Fibroblast of lung (primary cell): Measurements from ENCODE around the gene MAN2B2. TPM values are rescaled to one million over a fixed set of nuclear protein-coding genes. Genes with fewer than 3 reads are reported as not detected.

Experiments used
- DNase-seq, 2 donors: peaks; one replicate each; pipeline versions ENCODE4 v3.0.0 to v3.0.0-alpha.2; 2010; ENCODE audit warnings: low read depth in 2 of 2
- H2AFZ ChIP-seq: 2 replicates; pipeline ENCODE4 v1.5.1; 2012; ENCODE audit warnings: low read length, control low read depth, inconsistent platforms
- H3K27ac ChIP-seq: 2 replicates; pipeline ENCODE4 v1.5.1; 2011; ENCODE audit warnings: low read length, control low read depth; ENCODE audit not compliant: insufficient read depth
- H3K27me3 ChIP-seq: 2 replicates; pipeline ENCODE4 v1.5.1; 2011; ENCODE audit warnings: mild to moderate bottlenecking, low read length; ENCODE audit not compliant: control insufficient read depth, insufficient read depth
- H3K36me3 ChIP-seq: 2 replicates; pipeline ENCODE4 v1.5.1; 2011; ENCODE audit warnings: low read length; ENCODE audit not compliant: control insufficient read depth, insufficient read depth
- H3K4me1 ChIP-seq: 2 replicates; pipeline ENCODE4 v1.5.1; 2011; ENCODE audit warnings: low read length; ENCODE audit not compliant: control insufficient read depth, insufficient read depth; ENCODE audit errors: extremely low read depth
- H3K4me2 ChIP-seq: 2 replicates; pipeline ENCODE4 v1.5.1; 2011; ENCODE audit warnings: low read length, control low read depth; ENCODE audit not compliant: insufficient read depth; ENCODE audit errors: extremely low read depth
- H3K4me3 ChIP-seq, 4 experiments: fragments of 200-600 bp in 1 of 4; sonication (generic) in 1 of 4; replicated peaks in 1 of 4; 2 replicates each; pipeline ENCODE4 v1.5.1; 2011 to 2016; ENCODE audit warnings: low read length in 4 of 4, low read depth in 3 of 4, mild to moderate bottlenecking in 3 of 4, control low read depth in 2 of 4, inconsistent platforms in 1 of 4, mixed read lengths in 1 of 4; ENCODE audit not compliant: insufficient read depth in 1 of 4; ENCODE audit errors: control extremely low read depth in 1 of 4
- H3K79me2 ChIP-seq: 2 replicates; pipeline ENCODE4 v1.5.1; 2012; ENCODE audit warnings: mild to moderate bottlenecking, low read length, inconsistent platforms; ENCODE audit not compliant: control insufficient read depth, insufficient read depth
- H3K9ac ChIP-seq: 2 replicates; pipeline ENCODE4 v1.5.1; 2011; ENCODE audit warnings: mild to moderate bottlenecking, low read length, control low read depth; ENCODE audit not compliant: insufficient read depth
- H3K9me3 ChIP-seq: 2 replicates; pipeline ENCODE4 v1.5.1; 2012; ENCODE audit warnings: low read depth, low read length; ENCODE audit not compliant: control insufficient read depth, insufficient read depth
- H4K20me1 ChIP-seq: 2 replicates; pipeline ENCODE4 v1.5.1; 2011; ENCODE audit warnings: low read length; ENCODE audit not compliant: control insufficient read depth, insufficient read depth; ENCODE audit errors: extremely low read depth
- EZH2 ChIP-seq: IDR thresholded peaks from 2 replicates; pipeline ENCODE4 v1.5.1; 2012; ENCODE audit warnings: low read length, control low read depth, mild to moderate bottlenecking; ENCODE audit errors: missing control alignments
- polyA plus RNA-seq, 2 donors: library from polyadenylated mRNA; depleted of rRNA in 1 of 2; stranded (reverse) in 1 of 2; unstranded in 1 of 2; fragments of >200 nt; gene quantifications; 2 replicates each; pipeline ENCODE4 v1.2.1, GENCODE V29; 2011 to 2012; ENCODE audit warnings: missing spikeins in 1 of 2
- total RNA-seq: library from RNA; depleted of rRNA; stranded (reverse); fragments of >200 nt; gene quantifications from 2 replicates; pipeline ENCODE4 v1.2.1, GENCODE V29; 2014
- TF ChIP-seq, protein P1 (sequence below), 2 donors: IDR thresholded peaks in 1 of 2; conservative IDR thresholded peaks in 1 of 2; 1 replicate in 1 of 2; 2 replicates in 1 of 2; pipeline ENCODE4 v1.5.1; 2011 to 2012; ENCODE audit warnings: low read length in 2 of 2, control low read depth in 1 of 2, inconsistent platforms in 1 of 2, low read depth in 1 of 2, mild to moderate bottlenecking in 1 of 2

The MAN2B2 gene
- total and polyA plus RNA-seq, 2 donors (not counting 1 experiment from before 2014, with no cell fraction given): 19.0 to 27.2 TPM

DNA sequence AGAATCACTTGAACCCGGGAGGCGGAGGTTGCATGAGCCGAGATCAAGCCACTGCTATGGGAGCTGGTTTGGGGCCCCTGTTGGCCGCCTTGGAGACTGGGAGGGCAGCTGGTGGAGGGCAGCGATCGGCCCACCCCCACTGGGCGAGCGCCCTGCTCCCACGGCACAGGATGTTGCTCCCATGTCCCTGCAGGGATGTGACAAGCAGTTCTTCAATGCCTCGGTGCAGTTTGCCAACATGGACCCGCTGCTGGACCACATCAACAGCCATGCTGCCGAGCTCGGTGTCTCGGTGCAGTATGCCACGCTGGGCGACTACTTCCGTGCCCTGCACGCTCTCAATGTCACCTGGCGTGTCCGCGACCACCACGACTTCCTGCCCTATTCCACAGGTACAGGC lies 19.4 kb downstream of the MAN2B2 start:
- H3K4me1 ChIP-seq: no peaks in the 10 kb centered on the region
- no peak for DNase-seq

DNA sequence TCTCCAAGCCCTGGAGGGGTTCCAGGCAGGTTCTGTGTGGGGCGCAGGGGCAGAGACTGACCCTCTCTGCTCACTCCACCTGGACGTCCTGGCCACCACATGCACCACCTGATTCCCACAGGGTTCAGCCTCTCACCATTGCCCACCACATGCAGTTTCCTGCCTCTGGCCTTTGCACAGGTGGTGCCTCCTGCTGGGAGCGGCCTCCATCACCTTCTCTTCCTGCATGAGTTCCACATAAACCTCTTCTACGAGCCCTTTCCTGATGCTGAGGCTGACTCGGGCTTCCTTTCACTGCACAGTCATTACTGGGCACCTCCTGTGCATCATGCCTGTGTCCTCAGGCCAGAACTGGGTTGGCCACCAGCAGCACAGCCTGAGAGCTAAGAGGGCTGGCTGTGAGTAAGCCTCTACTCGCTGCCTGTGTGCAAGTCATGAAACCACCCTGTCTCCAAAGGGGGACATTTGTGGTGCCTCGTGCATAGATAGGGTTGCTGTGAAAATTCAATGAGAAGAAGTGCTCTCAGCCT lies 19.9 kb downstream of the MAN2B2 start:
- Histone ChIP-seq H3K27ac (no peak overlapping the region), H3K9ac (no peak overlapping the region), H3K27me3 (no peaks in the 10 kb centered on the region), H3K9me3 (no peaks in the 10 kb centered on the region), H3K4me2 (no peak overlapping the region), H2AFZ (no peak overlapping the region), H3K4me3 (no peak overlapping the region), H3K4me1 (no peaks in the 10 kb centered on the region), H3K36me3 (peaks cover 7% of the 10 kb centered on the region), H4K20me1 (no peaks in the 10 kb centered on the region), H3K79me2 (no peaks in the 10 kb centered on the region)
- TF ChIP-seq EZH2: no peak
- TF ChIP-seq, protein P1, sequence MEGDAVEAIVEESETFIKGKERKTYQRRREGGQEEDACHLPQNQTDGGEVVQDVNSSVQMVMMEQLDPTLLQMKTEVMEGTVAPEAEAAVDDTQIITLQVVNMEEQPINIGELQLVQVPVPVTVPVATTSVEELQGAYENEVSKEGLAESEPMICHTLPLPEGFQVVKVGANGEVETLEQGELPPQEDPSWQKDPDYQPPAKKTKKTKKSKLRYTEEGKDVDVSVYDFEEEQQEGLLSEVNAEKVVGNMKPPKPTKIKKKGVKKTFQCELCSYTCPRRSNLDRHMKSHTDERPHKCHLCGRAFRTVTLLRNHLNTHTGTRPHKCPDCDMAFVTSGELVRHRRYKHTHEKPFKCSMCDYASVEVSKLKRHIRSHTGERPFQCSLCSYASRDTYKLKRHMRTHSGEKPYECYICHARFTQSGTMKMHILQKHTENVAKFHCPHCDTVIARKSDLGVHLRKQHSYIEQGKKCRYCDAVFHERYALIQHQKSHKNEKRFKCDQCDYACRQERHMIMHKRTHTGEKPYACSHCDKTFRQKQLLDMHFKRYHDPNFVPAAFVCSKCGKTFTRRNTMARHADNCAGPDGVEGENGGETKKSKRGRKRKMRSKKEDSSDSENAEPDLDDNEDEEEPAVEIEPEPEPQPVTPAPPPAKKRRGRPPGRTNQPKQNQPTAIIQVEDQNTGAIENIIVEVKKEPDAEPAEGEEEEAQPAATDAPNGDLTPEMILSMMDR (conservative IDR thresholded peaks at IDR 0.05 in 1 of 2, IDR thresholded peaks at IDR 0.05 in 1 of 2; ENCODE audit: low read depth in 1 of 2, low read length in 2 of 2): no peak
- no peak for DNase-seq

More for the DNA sequence above, 19.4 kb downstream of the MAN2B2 start:
- Histone ChIP-seq H4K20me1 (no peaks in the 10 kb centered on the region), H3K27ac (no peak overlapping the region), H3K9me3 (no peaks in the 10 kb centered on the region), H3K4me2 (no peak overlapping the region), H3K4me3 (no peak overlapping the region), H3K9ac (no peak overlapping the region), H3K79me2 (no peaks in the 10 kb centered on the region), H3K27me3 (no peaks in the 10 kb centered on the region), H2AFZ (no peak overlapping the region), H3K36me3 (peaks cover 7% of the 10 kb centered on the region)
- TF ChIP-seq, protein P1 (conservative IDR thresholded peaks at IDR 0.05 in 1 of 2, IDR thresholded peaks at IDR 0.05 in 1 of 2; ENCODE audit: low read depth in 1 of 2, low read length in 2 of 2): no peak
- TF ChIP-seq EZH2: no peak

DNA sequence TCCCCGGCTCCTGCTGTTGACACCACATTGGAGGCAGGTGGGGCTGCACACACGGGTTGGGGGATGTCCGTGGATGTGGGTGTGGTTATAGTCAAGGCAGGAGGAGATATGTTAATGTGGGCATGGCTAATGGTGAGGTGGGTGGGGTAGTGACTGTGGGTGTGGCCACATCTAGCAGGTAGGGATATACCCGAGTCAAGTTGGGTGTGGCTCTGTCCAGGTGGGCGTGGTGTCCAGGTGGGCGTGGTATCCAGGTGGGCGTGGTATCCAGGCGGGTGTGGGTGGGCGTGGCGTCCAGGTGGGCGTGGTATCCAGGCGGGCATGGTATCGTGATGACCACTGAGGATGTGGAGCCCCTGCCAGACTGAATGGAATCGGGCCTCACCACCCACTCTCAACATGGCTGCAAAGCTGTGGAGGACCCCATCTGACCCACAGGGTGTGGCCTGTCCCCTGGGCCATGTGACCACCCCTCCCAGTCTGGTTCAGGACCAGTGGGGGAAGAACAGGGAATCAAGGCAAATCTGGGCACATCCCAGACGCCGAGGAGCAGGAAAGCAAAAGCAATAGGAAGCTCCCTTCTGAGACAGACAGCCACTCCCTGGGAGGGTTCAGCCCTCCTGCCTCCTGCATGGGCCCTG lies 21.0 kb downstream of the MAN2B2 start:
- H3K4me2 ChIP-seq: no peak overlapping the region
- no peaks in the 10 kb centered on the region for H3K27me3 ChIP-seq
- no peak overlapping the region for H3K27ac ChIP-seq
- H3K36me3 ChIP-seq: peaks cover 7% of the 10 kb centered on the region
- no peaks in the 10 kb centered on the region for H3K9me3 ChIP-seq
- no peak for TF ChIP-seq EZH2
- TF ChIP-seq, protein P1 (conservative IDR thresholded peaks at IDR 0.05 in 1 of 2, IDR thresholded peaks at IDR 0.05 in 1 of 2; ENCODE audit: low read depth in 1 of 2, low read length in 2 of 2): no peak
- no peak overlapping the region for H3K9ac ChIP-seq
- no peak overlapping the region for H3K4me3 ChIP-seq
- H2AFZ ChIP-seq: no peak overlapping the region
- H3K4me1 ChIP-seq: no peaks in the 10 kb centered on the region
- no peak for DNase-seq
- no peaks in the 10 kb centered on the region for H3K79me2 ChIP-seq
- no peaks in the 10 kb centered on the region for H4K20me1 ChIP-seq
